Astrocyte (in vitro differentiated cells and primary cell): ENCODE results near the gene UVRAG. TPM values are rescaled to one million over a fixed set of nuclear protein-coding genes. Genes with fewer than 3 reads are reported as not detected.

Experiments used
- DNase-seq: peaks from one replicate; pipeline ENCODE4 v3.0.0-alpha.2; 2010; ENCODE audit warnings: low read depth
- FAIRE-seq: peaks from 2 replicates; lab custom pipeline; 2011; peaks lifted over from hg19 to GRCh38; lab: Jason Lieb, UNC
- H2AFZ ChIP-seq: 2 replicates; pipeline ENCODE4 v1.6.0; 2012; ENCODE audit warnings: low read depth, low read length, inconsistent platforms
- H3K27ac ChIP-seq: 2 replicates; pipeline ENCODE4 v1.5.1; 2011; ENCODE audit warnings: low read depth, low read length, inconsistent platforms
- H3K27me3 ChIP-seq: 2 replicates; pipeline ENCODE4 v1.6.0; 2011; ENCODE audit warnings: low read length, inconsistent platforms; ENCODE audit not compliant: insufficient read depth
- H3K36me3 ChIP-seq: 2 replicates; pipeline ENCODE4 v1.5.1; 2011; ENCODE audit warnings: low read length, inconsistent platforms; ENCODE audit not compliant: insufficient read depth
- H3K4me1 ChIP-seq: 2 replicates; pipeline ENCODE4 v1.5.1; 2011; ENCODE audit warnings: low read length, inconsistent platforms; ENCODE audit not compliant: insufficient read depth
- H3K4me2 ChIP-seq: 2 replicates; pipeline ENCODE4 v1.6.0; 2012; ENCODE audit warnings: low read length, inconsistent platforms
- H3K4me3 ChIP-seq: 2 replicates; pipeline ENCODE4 v1.5.1; 2011; ENCODE audit warnings: low read depth, mild to moderate bottlenecking, low read length, inconsistent platforms; ENCODE audit not compliant: insufficient read depth
- H3K79me2 ChIP-seq: 2 replicates; pipeline ENCODE4 v1.6.0; 2012; ENCODE audit warnings: mild to moderate bottlenecking, low read length, inconsistent platforms; ENCODE audit not compliant: insufficient read depth
- H3K9ac ChIP-seq: 2 replicates; pipeline ENCODE4 v1.6.0; 2012; ENCODE audit warnings: mild to moderate bottlenecking, low read length, inconsistent platforms
- H3K9me3 ChIP-seq: 2 replicates; pipeline ENCODE4 v1.5.1; 2012; ENCODE audit warnings: low read depth, mild to moderate bottlenecking, low read length, inconsistent platforms; ENCODE audit not compliant: insufficient read depth
- H4K20me1 ChIP-seq: 2 replicates; pipeline ENCODE4 v1.6.0; 2012; ENCODE audit warnings: low read length, inconsistent platforms; ENCODE audit not compliant: insufficient read depth
- H3K27ac Mint-ChIP-seq: one replicate; pipeline ENCODE4 v1.8.0; 2021; ENCODE audit warnings: mild to moderate bottlenecking, mixed read lengths; ENCODE audit not compliant: unreplicated experiment
- H3K27me3 Mint-ChIP-seq: one replicate; pipeline ENCODE4 v1.8.0; 2021; ENCODE audit warnings: low read depth, mixed read lengths; ENCODE audit not compliant: unreplicated experiment
- H3K36me3 Mint-ChIP-seq: one replicate; pipeline ENCODE4 v1.8.0; 2021; ENCODE audit warnings: low read depth, mixed read lengths; ENCODE audit not compliant: unreplicated experiment
- H3K4me1 Mint-ChIP-seq: one replicate; pipeline ENCODE4 v1.8.0; 2021; ENCODE audit warnings: low read depth, mixed read lengths; ENCODE audit not compliant: unreplicated experiment
- H3K4me3 Mint-ChIP-seq: one replicate; pipeline ENCODE4 v1.8.0; 2021; ENCODE audit warnings: mild to moderate bottlenecking, moderate library complexity, mixed read lengths; ENCODE audit not compliant: unreplicated experiment
- H3K9me3 Mint-ChIP-seq: one replicate; pipeline ENCODE4 v1.8.0; 2021; ENCODE audit warnings: mild to moderate bottlenecking, mixed read lengths; ENCODE audit not compliant: unreplicated experiment
- EZH2 ChIP-seq: IDR thresholded peaks from 2 replicates; pipeline ENCODE4 v1.6.1; 2012; ENCODE audit warnings: mild to moderate bottlenecking, low read length, inconsistent platforms; ENCODE audit not compliant: insufficient read depth
- total RNA-seq: library from RNA; stranded (reverse); gene quantifications from 2 replicates; pipeline ENCODE4 v1.2.1, GENCODE V29; 2021
- TF ChIP-seq, protein P1 (sequence below): IDR thresholded peaks from 2 replicates; pipeline ENCODE4 v1.5.1; 2011; ENCODE audit warnings: low read depth, mild to moderate bottlenecking, inconsistent platforms, low read length, moderate library complexity; ENCODE audit not compliant: insufficient read depth

Gene UVRAG
- total RNA-seq, 1 donor from 2014 or later: 15.3 TPM

GRCh38 chr11:75959540-75959939 lies 144.5 kb downstream of the UVRAG start:
- H3K36me3 ChIP-seq: no peaks in the 10 kb centered on the region
- DNase-seq: no peak
- Mint-ChIP-seq H3K4me1 (no peaks in the 10 kb centered on the region), H3K36me3 (no peaks in the 10 kb centered on the region), H3K27me3 (no peaks in the 10 kb centered on the region), H3K9me3 (no peaks in the 10 kb centered on the region), H3K4me3 (no peak overlapping the region), H3K27ac (no peak overlapping the region)
- no peak overlapping the region for H2AFZ ChIP-seq
- H3K9me3 ChIP-seq: no peaks in the 10 kb centered on the region
- H3K27me3 ChIP-seq: no peaks in the 10 kb centered on the region
- no peaks in the 10 kb centered on the region for H3K4me1 ChIP-seq
- no peaks in the 10 kb centered on the region for H4K20me1 ChIP-seq
- H3K4me3 ChIP-seq: no peak overlapping the region
- H3K9ac ChIP-seq: no peak overlapping the region
- no peak overlapping the region for H3K27ac ChIP-seq
- no peak for TF ChIP-seq EZH2
- TF ChIP-seq, protein P1, sequence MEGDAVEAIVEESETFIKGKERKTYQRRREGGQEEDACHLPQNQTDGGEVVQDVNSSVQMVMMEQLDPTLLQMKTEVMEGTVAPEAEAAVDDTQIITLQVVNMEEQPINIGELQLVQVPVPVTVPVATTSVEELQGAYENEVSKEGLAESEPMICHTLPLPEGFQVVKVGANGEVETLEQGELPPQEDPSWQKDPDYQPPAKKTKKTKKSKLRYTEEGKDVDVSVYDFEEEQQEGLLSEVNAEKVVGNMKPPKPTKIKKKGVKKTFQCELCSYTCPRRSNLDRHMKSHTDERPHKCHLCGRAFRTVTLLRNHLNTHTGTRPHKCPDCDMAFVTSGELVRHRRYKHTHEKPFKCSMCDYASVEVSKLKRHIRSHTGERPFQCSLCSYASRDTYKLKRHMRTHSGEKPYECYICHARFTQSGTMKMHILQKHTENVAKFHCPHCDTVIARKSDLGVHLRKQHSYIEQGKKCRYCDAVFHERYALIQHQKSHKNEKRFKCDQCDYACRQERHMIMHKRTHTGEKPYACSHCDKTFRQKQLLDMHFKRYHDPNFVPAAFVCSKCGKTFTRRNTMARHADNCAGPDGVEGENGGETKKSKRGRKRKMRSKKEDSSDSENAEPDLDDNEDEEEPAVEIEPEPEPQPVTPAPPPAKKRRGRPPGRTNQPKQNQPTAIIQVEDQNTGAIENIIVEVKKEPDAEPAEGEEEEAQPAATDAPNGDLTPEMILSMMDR: no peak
- H3K4me2 ChIP-seq: no peak overlapping the region
- FAIRE-seq: no peak
- no peaks in the 10 kb centered on the region for H3K79me2 ChIP-seq

DNA sequence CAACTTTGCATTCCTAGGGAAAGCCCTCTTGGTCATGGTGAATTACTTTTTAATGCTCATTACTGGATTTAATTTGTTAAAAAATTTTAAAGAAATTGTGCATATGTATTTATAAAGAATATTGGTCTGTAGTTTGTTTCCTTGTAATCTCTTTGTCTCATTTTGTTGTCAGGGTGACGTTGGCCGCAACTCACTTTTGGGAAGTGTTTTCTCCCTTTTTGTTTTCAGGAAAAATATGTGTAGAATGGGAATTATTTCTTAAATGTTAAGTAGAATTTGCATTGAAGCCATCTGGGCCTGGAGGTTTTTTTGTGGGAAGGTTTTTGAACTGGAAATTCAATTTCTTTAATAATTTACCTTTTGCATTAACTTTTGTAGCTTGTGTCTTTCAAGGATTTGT lies 149.1 kb downstream of the UVRAG start:
- H3K4me1 ChIP-seq: peaks cover 12% of the 10 kb centered on the region
- TF ChIP-seq, protein P1: no peak
- no peak for TF ChIP-seq EZH2
- no peak overlapping the region for H3K4me3 ChIP-seq
- no peaks in the 10 kb centered on the region for H3K9me3 ChIP-seq
- H3K27me3 Mint-ChIP-seq: no peaks in the 10 kb centered on the region
- DNase-seq (no peak), FAIRE-seq (no peak)
- no peak overlapping the region for H3K27ac Mint-ChIP-seq
- no peaks in the 10 kb centered on the region for H3K36me3 ChIP-seq
- H3K4me2 ChIP-seq: no peak overlapping the region
- no peak overlapping the region for H2AFZ ChIP-seq
- no peak overlapping the region for H3K4me3 Mint-ChIP-seq
- no peak overlapping the region for H3K27ac ChIP-seq
- H3K4me1 Mint-ChIP-seq: peaks cover 13% of the 10 kb centered on the region
- no peaks in the 10 kb centered on the region for H3K79me2 ChIP-seq
- H3K9me3 Mint-ChIP-seq: no peaks in the 10 kb centered on the region
- peaks cover 4% of the 10 kb centered on the region for H3K36me3 Mint-ChIP-seq
- no peak overlapping the region for H3K9ac ChIP-seq
- no peaks in the 10 kb centered on the region for H3K27me3 ChIP-seq
- no peaks in the 10 kb centered on the region for H4K20me1 ChIP-seq

- Histone ChIP-seq H3K27me3 (no peaks in the 10 kb centered on the region), H3K4me1 (peaks cover 12% of the 10 kb centered on the region), H3K9me3 (no peaks in the 10 kb centered on the region), H3K4me2 (peak overlapping the region; percentile 73), H3K79me2 (no peaks in the 10 kb centered on the region), H3K27ac (no peak overlapping the region), H2AFZ (no peak overlapping the region), H3K36me3 (no peaks in the 10 kb centered on the region), H3K4me3 (no peak overlapping the region), H3K9ac (no peak overlapping the region), H4K20me1 (no peaks in the 10 kb centered on the region)
- peak; percentile 79 for FAIRE-seq
- Mint-ChIP-seq H3K36me3 (peaks cover 4% of the 10 kb centered on the region), H3K4me3 (no peak overlapping the region), H3K9me3 (no peaks in the 10 kb centered on the region), H3K27ac (peak overlapping the region; percentile 29), H3K27me3 (no peaks in the 10 kb centered on the region), H3K4me1 (peaks cover 13% of the 10 kb centered on the region)
- no peak for TF ChIP-seq EZH2
- TF ChIP-seq, protein P1: no peak
- DNase-seq: peak; percentile 67
Observed at GRCh38 chr11:75966537-75967287, 151.7 kb downstream of the UVRAG start.
